HepG2 (cell line): ENCODE results near the gene C16orf87. TPM values are rescaled to one million over a fixed set of nuclear protein-coding genes. Genes with fewer than 3 reads are reported as not detected.
A peak's percentile ranks its signal among the peaks of the same experiment; 100 is the strongest.

Experiments
- FOXA1 ChIP-seq, 2 experiments: fragments of 450-650 bp in 1 of 2; sonication (generic) in 1 of 2; formaldehyde crosslinking in 1 of 2; IDR thresholded peaks; 2 replicates each; pipeline versions ENCODE4 v1.4.0 to v1.6.1; 2016 to 2020; ENCODE audit warnings: missing genetic modification reagents in 1 of 2
- NFIB ChIP-seq: sonication (generic); formaldehyde crosslinking; IDR thresholded peaks from 2 replicates; pipeline ENCODE4 v1.9.0; 2021; ENCODE audit warnings: missing genetic modification reagents, mild to moderate bottlenecking, borderline replicate concordance
- RBM39 ChIP-seq: fragments of 200-400 bp; formaldehyde crosslinking; IDR thresholded peaks from one replicate; pipeline ENCODE4 v1.6.1; 2018; ENCODE audit warnings: antibody characterized with exemption, mild to moderate bottlenecking, low read depth, low read length; ENCODE audit not compliant: poor library complexity, severe bottlenecking
- SIN3A ChIP-seq: IDR thresholded peaks from 2 replicates; pipeline ENCODE4 v1.6.1; 2011; ENCODE audit warnings: low read depth, mild to moderate bottlenecking, control low read depth, low read length, borderline replicate concordance
- SP1 ChIP-seq, 2 experiments: fragments of 450-650 bp in 1 of 2; sonication (generic) in 1 of 2; formaldehyde crosslinking in 1 of 2; IDR thresholded peaks; 2 replicates each; pipeline versions ENCODE4 v1.4.0 to v1.6.1; 2016 to 2020; ENCODE audit warnings: missing genetic modification reagents in 1 of 2
- YEATS4 ChIP-seq: sonication (generic); formaldehyde crosslinking; IDR thresholded peaks from 2 replicates; pipeline ENCODE4 v1.4.0; 2020; ENCODE audit warnings: missing genetic modification reagents, borderline replicate concordance
- ZFP90 ChIP-seq: sonication (generic); formaldehyde crosslinking; IDR thresholded peaks from 2 replicates; pipeline ENCODE4 v1.8.0; 2022; ENCODE audit warnings: missing genetic modification reagents, mild to moderate bottlenecking, inconsistent platforms, borderline replicate concordance
- ZNF138 ChIP-seq: sonication (generic); formaldehyde crosslinking; IDR thresholded peaks from 2 replicates; pipeline ENCODE4 v1.5.0; 2020; ENCODE audit warnings: mild to moderate bottlenecking, low read depth, missing genetic modification reagents
- ZNF383 ChIP-seq: sonication (generic); formaldehyde crosslinking; IDR thresholded peaks from 2 replicates; pipeline ENCODE4 v1.4.0; 2020; ENCODE audit warnings: missing genetic modification reagents, mild to moderate bottlenecking, borderline replicate concordance
- ZNF652 ChIP-seq: IDR thresholded peaks from 2 replicates; pipeline ENCODE4 v1.6.1; 2016; ENCODE audit warnings: low read depth, borderline replicate concordance
- ZNF766 ChIP-seq: sonication (generic); formaldehyde crosslinking; IDR thresholded peaks from 2 replicates; pipeline ENCODE4 v1.5.0; 2020; ENCODE audit warnings: missing genetic modification reagents, borderline replicate concordance
- ZSCAN12 ChIP-seq: sonication (generic); formaldehyde crosslinking; IDR thresholded peaks from 2 replicates; pipeline ENCODE4 v1.9.0; 2021; ENCODE audit warnings: mild to moderate bottlenecking, missing genetic modification reagents
- ZSCAN20 ChIP-seq: sonication (generic); formaldehyde crosslinking; IDR thresholded peaks from 2 replicates; pipeline ENCODE4 v1.4.0; 2020; ENCODE audit warnings: missing genetic modification reagents, mild to moderate bottlenecking, borderline replicate concordance
- polyA plus RNA-seq, 8 experiments: library from polyadenylated mRNA; depleted of rRNA in 3 of 8; stranded (reverse) in 7 of 8; unstranded in 1 of 8; fragments of >200 nt; fragmentation: Illumina TruSeq in 4 of 8; extraction: Trizol in 4 of 8; gene quantifications; 2 replicates each; pipeline versions ENCODE4 v1.2.1 to v1.2.3, GENCODE V29; 2011 to 2016; ENCODE audit warnings: low read depth in 4 of 8, missing spikeins in 1 of 8, mixed read lengths in 1 of 8; ENCODE audit not compliant: insufficient read depth in 1 of 8
- total RNA-seq, 5 experiments: library from RNA; depleted of rRNA; stranded (reverse); fragments of >200 nt; fragmentation: Illumina TruSeq; extraction: Trizol; gene quantifications; 2 replicates each; pipeline ENCODE4 v1.2.3, GENCODE V29; 2016; ENCODE audit warnings: low read depth in 1 of 5
- TF ChIP-seq, protein P1 (sequence below): sonication (generic); formaldehyde crosslinking; IDR thresholded peaks from 2 replicates; pipeline ENCODE4 v1.4.0; 2020; ENCODE audit warnings: mild to moderate bottlenecking, missing genetic modification reagents
- TF ChIP-seq, protein P2 (sequence below): sonication (generic); formaldehyde crosslinking; IDR thresholded peaks from 2 replicates; pipeline ENCODE4 v1.4.0; 2020; ENCODE audit warnings: missing genetic modification reagents
- TF ChIP-seq, protein P3 (sequence below): sonication (generic); formaldehyde crosslinking; IDR thresholded peaks from 2 replicates; pipeline ENCODE4 v1.4.0; 2020; ENCODE audit warnings: missing genetic modification reagents
- TF ChIP-seq, protein P4 (sequence below): sonication (generic); formaldehyde crosslinking; IDR thresholded peaks from 2 replicates; pipeline ENCODE4 v1.5.1; 2020; ENCODE audit warnings: mild to moderate bottlenecking, moderate library complexity, missing genetic modification reagents
- TF ChIP-seq, protein P5 (sequence below): sonication (generic); formaldehyde crosslinking; IDR thresholded peaks from 2 replicates; pipeline ENCODE4 v1.5.0; 2020; ENCODE audit warnings: mild to moderate bottlenecking, low read depth, missing genetic modification reagents, borderline replicate concordance
- TF ChIP-seq, protein P6 (sequence below): sonication (generic); formaldehyde crosslinking; IDR thresholded peaks from 2 replicates; pipeline ENCODE4 v1.4.0; 2020; ENCODE audit warnings: missing genetic modification reagents

Gene C16orf87
- total and polyA plus RNA-seq, 2 of the 13 experiments (the other 11 are each of a cell fraction or from before 2014, with no cell fraction given) = 8.6 to 19.5 TPM

DNA sequence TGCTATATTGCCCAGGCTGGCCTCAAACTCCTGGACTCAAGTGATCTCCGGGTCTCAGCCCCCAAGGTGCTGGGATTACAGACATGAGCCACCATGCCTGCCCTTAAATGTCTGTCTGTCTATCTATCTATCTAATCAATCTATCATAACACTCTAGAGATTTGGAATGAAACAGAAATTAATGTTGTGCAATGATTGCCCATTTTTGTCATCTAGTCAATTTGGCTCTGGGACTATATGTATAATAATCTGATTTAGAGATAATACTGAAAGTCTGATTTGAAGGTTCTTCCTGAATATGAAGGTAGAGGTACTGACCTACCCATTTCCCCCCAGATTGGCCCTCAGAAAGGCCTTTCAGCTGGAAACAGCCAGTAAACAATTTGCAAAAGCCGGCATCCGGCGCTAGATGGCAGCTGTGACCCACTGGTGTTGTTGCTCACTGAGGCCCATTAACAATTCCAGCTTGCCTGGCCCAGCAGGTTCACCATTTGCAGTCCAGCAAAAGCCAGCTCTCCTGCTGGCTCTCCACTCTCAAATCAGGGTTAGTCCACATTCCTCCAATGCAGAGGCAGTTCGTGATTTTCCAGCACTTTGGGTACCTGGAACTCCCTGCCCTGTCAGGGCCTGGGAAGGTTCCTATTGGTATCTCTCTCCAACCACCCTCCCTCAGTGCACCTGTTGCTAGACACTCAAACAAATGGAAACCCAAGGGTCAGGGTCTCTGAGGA is 22.9 kb upstream of the C16orf87 start (continued):
- no peak for TF ChIP-seq FOXA1 (IDR thresholded peaks at IDR 0.05)
- TF ChIP-seq FOXA1 (CRISPR knock-in tag; IDR thresholded peaks at IDR 0.05) = peak; percentile 21; the same call in 1 of the 2 replicates
- no peak for TF ChIP-seq ZSCAN20
- TF ChIP-seq, protein P1, sequence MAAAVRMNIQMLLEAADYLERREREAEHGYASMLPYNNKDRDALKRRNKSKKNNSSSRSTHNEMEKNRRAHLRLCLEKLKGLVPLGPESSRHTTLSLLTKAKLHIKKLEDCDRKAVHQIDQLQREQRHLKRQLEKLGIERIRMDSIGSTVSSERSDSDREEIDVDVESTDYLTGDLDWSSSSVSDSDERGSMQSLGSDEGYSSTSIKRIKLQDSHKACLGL (CRISPR knock-in tag) = no peak
- no peak for TF ChIP-seq ZNF652
- TF ChIP-seq, protein P2, sequence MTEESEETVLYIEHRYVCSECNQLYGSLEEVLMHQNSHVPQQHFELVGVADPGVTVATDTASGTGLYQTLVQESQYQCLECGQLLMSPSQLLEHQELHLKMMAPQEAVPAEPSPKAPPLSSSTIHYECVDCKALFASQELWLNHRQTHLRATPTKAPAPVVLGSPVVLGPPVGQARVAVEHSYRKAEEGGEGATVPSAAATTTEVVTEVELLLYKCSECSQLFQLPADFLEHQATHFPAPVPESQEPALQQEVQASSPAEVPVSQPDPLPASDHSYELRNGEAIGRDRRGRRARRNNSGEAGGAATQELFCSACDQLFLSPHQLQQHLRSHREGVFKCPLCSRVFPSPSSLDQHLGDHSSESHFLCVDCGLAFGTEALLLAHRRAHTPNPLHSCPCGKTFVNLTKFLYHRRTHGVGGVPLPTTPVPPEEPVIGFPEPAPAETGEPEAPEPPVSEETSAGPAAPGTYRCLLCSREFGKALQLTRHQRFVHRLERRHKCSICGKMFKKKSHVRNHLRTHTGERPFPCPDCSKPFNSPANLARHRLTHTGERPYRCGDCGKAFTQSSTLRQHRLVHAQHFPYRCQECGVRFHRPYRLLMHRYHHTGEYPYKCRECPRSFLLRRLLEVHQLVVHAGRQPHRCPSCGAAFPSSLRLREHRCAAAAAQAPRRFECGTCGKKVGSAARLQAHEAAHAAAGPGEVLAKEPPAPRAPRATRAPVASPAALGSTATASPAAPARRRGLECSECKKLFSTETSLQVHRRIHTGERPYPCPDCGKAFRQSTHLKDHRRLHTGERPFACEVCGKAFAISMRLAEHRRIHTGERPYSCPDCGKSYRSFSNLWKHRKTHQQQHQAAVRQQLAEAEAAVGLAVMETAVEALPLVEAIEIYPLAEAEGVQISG (CRISPR knock-in tag) = peak; percentile 29; the same call in 1 of the 2 replicates
- no peak for TF ChIP-seq RBM39
- TF ChIP-seq ZNF383 = peak; percentile 79; the same call in 1 of the 2 replicates
- TF ChIP-seq YEATS4 (CRISPR knock-in tag) = no peak
- TF ChIP-seq NFIB (CRISPR knock-in tag) = no peak
- TF ChIP-seq, protein P3, sequence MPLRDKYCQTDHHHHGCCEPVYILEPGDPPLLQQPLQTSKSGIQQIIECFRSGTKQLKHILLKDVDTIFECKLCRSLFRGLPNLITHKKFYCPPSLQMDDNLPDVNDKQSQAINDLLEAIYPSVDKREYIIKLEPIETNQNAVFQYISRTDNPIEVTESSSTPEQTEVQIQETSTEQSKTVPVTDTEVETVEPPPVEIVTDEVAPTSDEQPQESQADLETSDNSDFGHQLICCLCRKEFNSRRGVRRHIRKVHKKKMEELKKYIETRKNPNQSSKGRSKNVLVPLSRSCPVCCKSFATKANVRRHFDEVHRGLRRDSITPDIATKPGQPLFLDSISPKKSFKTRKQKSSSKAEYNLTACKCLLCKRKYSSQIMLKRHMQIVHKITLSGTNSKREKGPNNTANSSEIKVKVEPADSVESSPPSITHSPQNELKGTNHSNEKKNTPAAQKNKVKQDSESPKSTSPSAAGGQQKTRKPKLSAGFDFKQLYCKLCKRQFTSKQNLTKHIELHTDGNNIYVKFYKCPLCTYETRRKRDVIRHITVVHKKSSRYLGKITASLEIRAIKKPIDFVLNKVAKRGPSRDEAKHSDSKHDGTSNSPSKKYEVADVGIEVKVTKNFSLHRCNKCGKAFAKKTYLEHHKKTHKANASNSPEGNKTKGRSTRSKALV = no peak
- TF ChIP-seq SIN3A = no peak
- no peak for TF ChIP-seq SP1 (IDR thresholded peaks at IDR 0.05)
- no peak for TF ChIP-seq SP1 (CRISPR knock-in tag; IDR thresholded peaks at IDR 0.05)
- 0 out of 2 replicates have a peak, but pooled peaks have one; percentile 39 for TF ChIP-seq ZNF766 (CRISPR knock-in tag)
- TF ChIP-seq, protein P4, sequence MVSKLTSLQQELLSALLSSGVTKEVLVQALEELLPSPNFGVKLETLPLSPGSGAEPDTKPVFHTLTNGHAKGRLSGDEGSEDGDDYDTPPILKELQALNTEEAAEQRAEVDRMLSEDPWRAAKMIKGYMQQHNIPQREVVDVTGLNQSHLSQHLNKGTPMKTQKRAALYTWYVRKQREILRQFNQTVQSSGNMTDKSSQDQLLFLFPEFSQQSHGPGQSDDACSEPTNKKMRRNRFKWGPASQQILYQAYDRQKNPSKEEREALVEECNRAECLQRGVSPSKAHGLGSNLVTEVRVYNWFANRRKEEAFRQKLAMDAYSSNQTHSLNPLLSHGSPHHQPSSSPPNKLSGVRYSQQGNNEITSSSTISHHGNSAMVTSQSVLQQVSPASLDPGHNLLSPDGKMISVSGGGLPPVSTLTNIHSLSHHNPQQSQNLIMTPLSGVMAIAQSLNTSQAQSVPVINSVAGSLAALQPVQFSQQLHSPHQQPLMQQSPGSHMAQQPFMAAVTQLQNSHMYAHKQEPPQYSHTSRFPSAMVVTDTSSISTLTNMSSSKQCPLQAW = peak; percentile 23; the same call in 1 of the 2 replicates
- TF ChIP-seq ZSCAN12 (CRISPR knock-in tag) = no peak
- TF ChIP-seq, protein P5, sequence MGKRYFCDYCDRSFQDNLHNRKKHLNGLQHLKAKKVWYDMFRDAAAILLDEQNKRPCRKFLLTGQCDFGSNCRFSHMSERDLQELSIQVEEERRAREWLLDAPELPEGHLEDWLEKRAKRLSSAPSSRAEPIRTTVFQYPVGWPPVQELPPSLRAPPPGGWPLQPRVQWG (CRISPR knock-in tag) = no peak
- no peak for TF ChIP-seq ZFP90 (CRISPR knock-in tag)
- TF ChIP-seq, protein P6, sequence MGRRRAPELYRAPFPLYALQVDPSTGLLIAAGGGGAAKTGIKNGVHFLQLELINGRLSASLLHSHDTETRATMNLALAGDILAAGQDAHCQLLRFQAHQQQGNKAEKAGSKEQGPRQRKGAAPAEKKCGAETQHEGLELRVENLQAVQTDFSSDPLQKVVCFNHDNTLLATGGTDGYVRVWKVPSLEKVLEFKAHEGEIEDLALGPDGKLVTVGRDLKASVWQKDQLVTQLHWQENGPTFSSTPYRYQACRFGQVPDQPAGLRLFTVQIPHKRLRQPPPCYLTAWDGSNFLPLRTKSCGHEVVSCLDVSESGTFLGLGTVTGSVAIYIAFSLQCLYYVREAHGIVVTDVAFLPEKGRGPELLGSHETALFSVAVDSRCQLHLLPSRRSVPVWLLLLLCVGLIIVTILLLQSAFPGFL = no peak
- TF ChIP-seq ZNF138 (CRISPR knock-in tag) = 0 out of 2 replicates have a peak, but pooled peaks have one; percentile 39
